CD4-positive, alpha-beta T cell treated with Interleukin-1 beta for 1 hour (primary cell): Measurements from ENCODE around the gene C13orf42.
A peak's percentile ranks its signal among the peaks of the same experiment; 100 is the strongest.
"Not testable (repeated sequence)": the region's sequence is repeated elsewhere in the genome, so short reads cannot be mapped to it uniquely, and the experiment has no call there.

Experiments
- DNase-seq, 2 donors: peaks; one replicate each; pipeline ENCODE4 v3.0.0-alpha.2; 2020 to 2022

The C13orf42 gene

GRCh38 chr13:51118809-51119431, 7.8 kb upstream of the C13orf42 start:
- no peak for DNase-seq

- DNase-seq = no peak
These were observed 2.9 kb upstream of the C13orf42 start for GRCh38 chr13:51113969-51114368.

- no peak for DNase-seq
These were observed 2.3 kb upstream of the C13orf42 start for GRCh38 chr13:51113186-51113881.

GRCh38 chr13:51112771-51113170, 1.7 kb upstream of the C13orf42 start:
- DNase-seq = no peak

- no peak for DNase-seq
These were observed 923 bp upstream of the C13orf42 start for GRCh38 chr13:51111997-51112396.

- DNase-seq = no peak
These were observed 3.1 kb downstream of the C13orf42 start for GRCh38 chr13:51107996-51108395.

GRCh38 chr13:51105046-51105445, 6.0 kb downstream of the C13orf42 start:
- no peak for DNase-seq

- no peak for DNase-seq
These were observed 9.3 kb downstream of the C13orf42 start for GRCh38 chr13:51101636-51102235.

- no peak for DNase-seq
These were observed 13.6 kb downstream of the C13orf42 start for GRCh38 chr13:51097353-51098043.

- no peak for DNase-seq
These were observed 14.9 kb downstream of the C13orf42 start for GRCh38 chr13:51096131-51096530.

- no peak for DNase-seq
These were observed 17.5 kb downstream of the C13orf42 start for GRCh38 chr13:51093574-51093973.

- no peak for DNase-seq
These were observed 19.2 kb downstream of the C13orf42 start for GRCh38 chr13:51091839-51092238.

- no peak for DNase-seq
These were observed 27.4 kb downstream of the C13orf42 start for GRCh38 chr13:51083706-51084105.

- not testable (repeated sequence) for DNase-seq
These were observed 30.5 kb downstream of the C13orf42 start for GRCh38 chr13:51080478-51081065.

GRCh38 chr13:51071493-51071892, 39.6 kb downstream of the C13orf42 start:
- DNase-seq = no peak

GRCh38 chr13:51070005-51070649, 40.9 kb downstream of the C13orf42 start:
- DNase-seq = peak; percentile 72 to 73

GRCh38 chr13:51068501-51068900, 42.6 kb downstream of the C13orf42 start:
- DNase-seq = no peak

GRCh38 chr13:51067706-51068105, 43.4 kb downstream of the C13orf42 start:
- DNase-seq = no peak

- DNase-seq = no peak
These were observed 43.8 kb downstream of the C13orf42 start for GRCh38 chr13:51067210-51067701.

GRCh38 chr13:51066091-51066831, 44.8 kb downstream of the C13orf42 start:
- DNase-seq = peak in 1 of 2 donors; percentile 34

GRCh38 chr13:51065372-51066090, 45.5 kb downstream of the C13orf42 start:
- no peak for DNase-seq
